ENCODE results near the gene AKAP13. TPM values are rescaled to one million over a fixed set of nuclear protein-coding genes. Genes with fewer than 3 reads are reported as not detected.

Gene AKAP13
- polyA plus RNA-seq, 3 donors = 47.9 to 99.7 (median 92.6) TPM

DNA sequence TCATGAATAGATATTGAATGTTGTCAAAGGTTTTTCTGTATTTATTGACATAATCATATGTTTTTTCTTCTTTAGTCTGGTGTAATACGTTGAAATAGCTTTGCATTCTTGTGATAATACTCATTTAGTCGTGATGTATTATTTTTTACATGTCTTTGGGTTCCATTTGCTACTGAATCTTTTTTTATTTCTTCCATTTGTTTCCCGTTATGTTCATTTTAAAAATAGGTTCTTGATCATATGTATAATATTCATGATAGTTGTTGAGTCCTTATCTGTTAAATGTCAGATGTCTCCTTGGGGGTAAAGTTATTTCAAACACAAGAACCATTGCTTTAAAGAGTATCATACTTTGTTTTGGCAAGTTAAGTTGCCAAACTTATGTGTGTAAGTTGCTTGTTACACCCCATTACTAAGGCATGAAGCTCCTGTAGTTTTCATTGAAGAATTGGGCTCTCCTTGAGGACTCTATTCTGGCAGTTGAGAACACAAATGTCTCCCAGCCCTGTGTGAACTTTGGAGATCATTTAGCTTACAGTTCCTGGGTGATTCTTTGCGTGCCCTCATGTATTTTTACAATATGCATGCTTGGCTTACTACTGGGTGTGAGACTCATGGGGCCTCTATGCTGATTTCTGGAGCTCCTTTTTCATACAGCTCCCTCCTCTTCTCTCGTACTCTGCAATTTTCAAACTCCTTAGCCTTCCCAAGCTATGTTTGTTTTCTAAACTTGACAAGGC, 8.3 kb downstream of the AKAP13 start:
- intact Hi-C loops (cut with micrococcal nuclease) = no loop called here
- Histone ChIP-seq H3K4me2 (replicated peaks; ENCODE audit: extremely low read depth, low read length, poor library complexity, severe bottlenecking) (no peak overlapping the region), H3K36me3 (replicated peaks in 1 of 2; ENCODE audit: control insufficient read depth in 1 of 2, insufficient read depth in 2 of 2, low read length in 2 of 2) (no peaks in the 10 kb centered on the region), H3K9ac (ENCODE audit: insufficient read depth, low read length, poor library complexity, severe bottlenecking) (no peak overlapping the region), H3K79me2 (ENCODE audit: insufficient read depth, low read length) (peaks cover 53% of the 10 kb centered on the region), H3K4me1 (ENCODE audit: control insufficient read depth in 1 of 2, insufficient read depth in 2 of 2, low read length in 2 of 2) (peaks cover 9 to 10% of the 10 kb centered on the region in 2 donors), H3K27ac (ENCODE audit: low read depth in 1 of 2, low read length in 2 of 2) (no peak overlapping the region), H3K9me3 (replicated peaks in 1 of 2; ENCODE audit: control insufficient read depth in 1 of 2, insufficient read depth in 1 of 2, low read length in 2 of 2) (no peaks in the 10 kb centered on the region), H3K27me3 (ENCODE audit: control insufficient read depth in 2 of 2, insufficient read depth in 2 of 2, low read length in 2 of 2) (no peaks in the 10 kb centered on the region), H4K20me1 (ENCODE audit: insufficient read depth, low read length) (peaks cover 7% of the 10 kb centered on the region), H2AFZ (ENCODE audit: insufficient read depth, low read depth, low read length, poor library complexity, severe bottlenecking) (no peak overlapping the region), H3K4me3 (replicated peaks in 1 of 3; ENCODE audit: low read depth in 2 of 3, low read length in 3 of 3) (no peak overlapping the region)
- 100% methylated on average over 1 of the region's 5 CpGs for WGBS (ENCODE audit: insufficient coverage)
- Mint-ChIP-seq H3K4me1 (peaks cover 21% of the 10 kb centered on the region), H3K27ac (no peak overlapping the region), H3K27me3 (ENCODE audit: low read depth in 3 of 3) (peaks cover 0 to 3% (median 0%) of the 10 kb centered on the region in 3 donors), H3K4me3 (no peak overlapping the region), H3K9me3 (peaks cover 0 to 2% (median 0%) of the 10 kb centered on the region in 7 donors), H3K36me3 (peaks cover 0 to 3% of the 10 kb centered on the region in 2 donors)
- no peak for DNase-seq
- TF ChIP-seq, protein P1, sequence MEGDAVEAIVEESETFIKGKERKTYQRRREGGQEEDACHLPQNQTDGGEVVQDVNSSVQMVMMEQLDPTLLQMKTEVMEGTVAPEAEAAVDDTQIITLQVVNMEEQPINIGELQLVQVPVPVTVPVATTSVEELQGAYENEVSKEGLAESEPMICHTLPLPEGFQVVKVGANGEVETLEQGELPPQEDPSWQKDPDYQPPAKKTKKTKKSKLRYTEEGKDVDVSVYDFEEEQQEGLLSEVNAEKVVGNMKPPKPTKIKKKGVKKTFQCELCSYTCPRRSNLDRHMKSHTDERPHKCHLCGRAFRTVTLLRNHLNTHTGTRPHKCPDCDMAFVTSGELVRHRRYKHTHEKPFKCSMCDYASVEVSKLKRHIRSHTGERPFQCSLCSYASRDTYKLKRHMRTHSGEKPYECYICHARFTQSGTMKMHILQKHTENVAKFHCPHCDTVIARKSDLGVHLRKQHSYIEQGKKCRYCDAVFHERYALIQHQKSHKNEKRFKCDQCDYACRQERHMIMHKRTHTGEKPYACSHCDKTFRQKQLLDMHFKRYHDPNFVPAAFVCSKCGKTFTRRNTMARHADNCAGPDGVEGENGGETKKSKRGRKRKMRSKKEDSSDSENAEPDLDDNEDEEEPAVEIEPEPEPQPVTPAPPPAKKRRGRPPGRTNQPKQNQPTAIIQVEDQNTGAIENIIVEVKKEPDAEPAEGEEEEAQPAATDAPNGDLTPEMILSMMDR (IDR thresholded peaks at IDR 0.05) = no peak

GRCh38 chr15:85389306-85389650, 8.9 kb downstream of the AKAP13 start:
- peaks cover 0 to 3% of the 10 kb centered on the region in 2 donors for H3K36me3 Mint-ChIP-seq
- no peaks in the 10 kb centered on the region for H3K36me3 ChIP-seq (replicated peaks in 1 of 2; ENCODE audit: control insufficient read depth in 1 of 2, insufficient read depth in 2 of 2, low read length in 2 of 2)
- no peak overlapping the region for H3K4me3 Mint-ChIP-seq
- whole genome bisulfite sequencing (ENCODE audit: insufficient coverage) = 100% methylated on average over 2 of the region's 2 CpGs
- no peak overlapping the region for H3K27ac ChIP-seq (ENCODE audit: low read depth in 1 of 2, low read length in 2 of 2)
- H3K4me1 Mint-ChIP-seq = peaks cover 16% of the 10 kb centered on the region
- peaks cover 10% of the 10 kb centered on the region for H4K20me1 ChIP-seq (ENCODE audit: insufficient read depth, low read length)
- H3K4me1 ChIP-seq (ENCODE audit: control insufficient read depth in 1 of 2, insufficient read depth in 2 of 2, low read length in 2 of 2) = peaks cover 9 to 10% of the 10 kb centered on the region in 2 donors
- TF ChIP-seq, protein P1 (IDR thresholded peaks at IDR 0.05) = no peak
- H2AFZ ChIP-seq (ENCODE audit: insufficient read depth, low read depth, low read length, poor library complexity, severe bottlenecking) = no peak overlapping the region
- intact Hi-C loops (cut with micrococcal nuclease) = no loop called here
- H3K27me3 ChIP-seq (ENCODE audit: control insufficient read depth in 2 of 2, insufficient read depth in 2 of 2, low read length in 2 of 2) = no peaks in the 10 kb centered on the region
- H3K27me3 Mint-ChIP-seq (ENCODE audit: low read depth in 3 of 3) = peaks cover 0 to 3% (median 0%) of the 10 kb centered on the region in 3 donors
- H3K27ac Mint-ChIP-seq = no peak overlapping the region
- H3K9ac ChIP-seq (ENCODE audit: insufficient read depth, low read length, poor library complexity, severe bottlenecking) = no peak overlapping the region
- peaks cover 0 to 2% (median 0%) of the 10 kb centered on the region in 7 donors for H3K9me3 Mint-ChIP-seq
- no peak overlapping the region for H3K4me3 ChIP-seq (replicated peaks in 1 of 3; ENCODE audit: low read depth in 2 of 3, low read length in 3 of 3)
- no peak overlapping the region for H3K4me2 ChIP-seq (replicated peaks; ENCODE audit: extremely low read depth, low read length, poor library complexity, severe bottlenecking)
- H3K79me2 ChIP-seq (ENCODE audit: insufficient read depth, low read length) = peaks cover 50% of the 10 kb centered on the region
- no peaks in the 10 kb centered on the region for H3K9me3 ChIP-seq (replicated peaks in 1 of 2; ENCODE audit: control insufficient read depth in 1 of 2, insufficient read depth in 1 of 2, low read length in 2 of 2)
- DNase-seq = no peak
